Daoy (cell line): ENCODE measurements around the gene VAV2. TPM values are rescaled to one million over a fixed set of nuclear protein-coding genes. Genes with fewer than 3 reads are reported as not detected.
A peak's percentile ranks its signal among the peaks of the same experiment; 100 is the strongest.

Experiments used
- DNase-seq: peaks from one replicate; pipeline ENCODE4 v3.0.0-alpha.2; 2015; ENCODE audit warnings: low read depth
- total RNA-seq: library from RNA; depleted of rRNA; stranded (reverse); fragments of >200 nt; shearing (Covaris generic); gene quantifications from 2 replicates; pipeline ENCODE4 v1.2.3, GENCODE V29; 2014

VAV2 gene
- total RNA-seq, 1 experiment from 2014 or later = 11.3 TPM

DNA sequence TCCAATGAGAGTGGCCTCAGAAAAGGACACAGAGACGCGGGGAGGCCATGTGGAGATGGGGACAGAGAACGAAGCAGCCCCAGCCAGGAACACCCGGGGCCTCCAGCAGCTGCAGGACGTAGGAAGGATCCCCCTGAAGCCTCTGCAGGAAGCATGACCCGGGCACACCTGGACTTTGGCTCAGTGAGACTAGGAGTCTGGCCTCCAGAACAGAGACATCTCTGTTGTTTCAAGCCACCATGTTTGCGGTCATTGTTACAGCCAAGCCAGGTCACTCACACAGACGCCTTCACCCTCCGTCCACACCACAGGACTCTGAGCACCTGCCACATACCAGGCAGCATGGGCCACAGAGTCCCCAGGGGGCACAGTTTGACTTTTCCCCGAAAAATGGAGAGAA is 190.4 kb downstream of the VAV2 start:
- DNase-seq = no peak

DNA sequence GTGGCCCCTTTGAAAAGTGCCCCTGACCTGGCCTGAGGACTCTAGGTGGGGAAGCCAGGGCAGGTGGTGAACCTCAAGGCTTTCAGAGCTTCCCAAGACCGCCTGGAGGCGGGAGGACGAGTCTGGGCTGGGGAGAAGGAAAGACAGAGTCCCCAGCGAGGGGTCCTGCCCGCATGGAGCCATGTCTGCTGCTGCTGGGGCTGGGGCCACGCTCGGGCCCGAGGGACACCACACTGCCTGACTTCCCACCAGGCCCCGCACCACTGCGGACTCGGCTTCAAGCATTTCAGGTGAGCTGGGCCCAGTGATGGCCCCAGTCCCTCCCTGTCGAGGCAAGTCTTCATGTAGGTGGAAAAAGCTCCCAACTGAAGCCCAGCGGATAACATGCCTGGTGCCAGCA is 191.9 kb downstream of the VAV2 start:
- DNase-seq = no peak

DNA sequence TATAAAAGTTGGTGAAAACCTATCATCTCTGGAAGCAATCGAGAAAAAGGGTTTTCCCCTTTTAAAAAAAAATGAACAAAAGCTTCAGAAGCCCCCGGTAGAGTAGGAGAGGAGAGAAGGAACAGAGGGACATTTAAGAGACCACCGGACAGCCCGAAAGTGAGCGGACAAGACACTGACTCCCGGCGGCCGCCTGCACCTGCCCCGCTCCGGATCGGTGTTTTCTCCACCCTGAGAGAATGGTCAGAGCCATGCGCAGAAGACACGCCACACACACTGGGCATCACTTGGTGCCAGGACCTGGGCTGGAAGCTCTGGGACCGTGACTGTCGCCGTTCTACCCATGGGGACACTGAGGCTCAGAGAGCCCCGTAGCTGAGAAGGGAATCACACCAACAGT is 192.4 kb downstream of the VAV2 start:
- no peak for DNase-seq

DNA sequence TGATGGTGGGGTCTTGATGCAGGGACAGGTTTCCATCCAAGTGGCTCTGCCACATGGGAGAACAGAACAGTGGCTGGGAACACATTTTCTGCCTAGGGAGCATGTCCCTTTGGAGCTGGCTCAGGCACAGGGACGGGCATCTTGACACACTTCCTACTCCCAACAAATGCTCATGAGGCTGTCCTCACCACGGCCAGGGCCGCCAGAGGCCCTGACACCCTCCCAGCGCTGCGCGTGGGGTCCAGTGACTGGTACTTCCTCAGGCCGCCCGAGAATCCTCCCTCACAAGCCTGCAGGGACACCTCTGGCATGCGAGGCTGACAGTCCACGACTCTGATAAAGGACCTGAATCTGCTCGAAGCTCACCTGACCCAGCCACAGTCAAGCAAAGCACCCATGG is 193.0 kb downstream of the VAV2 start:
- DNase-seq = no peak

DNA sequence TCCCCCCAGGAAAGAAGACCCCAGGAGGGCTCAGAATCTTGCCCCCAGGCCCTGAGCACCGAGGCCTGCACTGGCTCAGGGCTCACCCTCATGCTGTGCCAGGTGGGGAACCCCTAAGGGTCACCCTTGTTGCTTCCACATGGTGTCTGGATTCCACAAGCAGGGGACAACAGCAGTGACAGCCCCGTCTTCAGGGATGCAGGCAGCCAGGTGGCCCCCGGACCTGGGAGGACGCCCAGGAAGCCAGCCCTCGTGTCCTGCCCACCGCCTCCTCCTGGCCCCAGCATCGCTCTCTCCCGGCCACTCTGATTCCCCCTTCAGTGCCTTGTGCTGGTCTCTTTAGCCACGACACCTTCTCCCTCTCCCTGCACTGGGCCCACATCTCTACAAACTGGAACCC is 194.0 kb downstream of the VAV2 start:
- DNase-seq = no peak

DNA sequence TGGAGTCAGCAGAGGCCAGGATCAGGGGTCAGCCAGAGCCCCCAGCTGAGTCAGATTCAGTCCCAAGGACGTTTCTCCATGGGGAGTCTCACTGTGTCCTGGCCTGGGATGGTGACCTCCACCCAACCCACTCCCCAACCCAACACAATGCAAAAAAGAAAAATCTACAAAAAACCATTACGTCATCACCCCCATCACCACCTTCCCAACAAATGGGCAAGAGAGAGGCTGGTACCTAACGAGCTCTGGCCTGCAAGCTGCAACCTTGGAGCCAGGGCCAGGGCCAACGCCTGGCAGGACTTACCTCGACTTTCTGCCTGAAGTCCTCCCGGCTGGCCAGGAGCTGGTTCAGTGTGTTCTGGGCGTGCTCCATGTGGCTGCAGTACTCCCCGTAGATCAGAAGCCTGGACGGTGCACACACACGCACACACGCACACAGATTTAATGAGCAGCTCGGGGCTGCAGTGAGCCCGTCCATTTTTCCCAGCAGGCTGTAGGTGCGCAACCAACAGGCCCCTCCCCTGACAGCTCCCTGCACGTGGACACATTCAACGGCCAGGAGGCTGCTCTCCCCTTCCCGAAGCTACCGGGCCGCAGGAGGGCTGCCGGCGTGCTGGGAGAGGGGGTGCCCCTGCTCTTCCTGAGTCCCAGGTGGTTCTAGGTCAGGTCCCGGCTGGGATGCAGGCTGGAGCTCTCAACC is 194.6 kb downstream of the VAV2 start:
- no peak for DNase-seq

DNA sequence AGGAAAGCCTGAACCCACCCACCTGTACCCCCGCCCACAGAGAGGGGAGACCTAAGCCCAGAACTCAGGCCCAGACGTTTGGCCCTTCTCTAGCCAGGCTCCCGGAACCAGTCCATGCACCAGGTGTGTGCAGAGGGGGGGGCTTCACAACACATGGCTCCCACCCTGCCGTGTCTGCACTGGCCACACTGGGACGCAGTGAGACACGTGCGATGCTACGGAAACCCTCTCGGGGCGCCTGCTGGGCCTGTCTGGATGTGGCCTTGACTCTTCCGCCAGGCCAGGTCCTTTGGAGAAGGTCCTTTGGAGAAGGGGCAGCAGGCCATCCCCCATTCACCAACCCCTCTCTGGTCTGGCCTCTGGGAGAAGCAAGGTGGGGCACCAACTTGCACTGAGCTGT is 195.6 kb downstream of the VAV2 start:
- DNase-seq = no peak

DNA sequence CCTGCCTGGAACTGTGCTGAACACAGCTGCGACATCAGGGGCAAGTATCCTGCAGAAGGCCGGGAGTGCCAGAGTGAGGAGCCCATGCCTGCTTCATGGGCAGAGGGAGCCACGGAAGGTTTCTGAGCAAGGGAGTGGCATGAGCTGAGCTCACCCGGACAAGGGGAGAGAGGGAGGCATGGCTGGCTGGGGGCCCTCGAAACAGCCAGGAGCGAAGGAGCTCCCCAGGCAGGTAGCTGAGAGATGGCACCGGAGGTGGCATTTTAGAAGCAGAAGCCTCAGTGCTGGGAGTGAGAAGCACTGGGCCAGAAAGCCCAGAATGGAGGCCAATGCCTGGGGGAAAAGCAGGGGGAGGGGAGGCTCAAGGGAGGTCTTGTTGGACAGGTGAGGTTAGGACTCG is 197.1 kb downstream of the VAV2 start:
- no peak for DNase-seq

DNA sequence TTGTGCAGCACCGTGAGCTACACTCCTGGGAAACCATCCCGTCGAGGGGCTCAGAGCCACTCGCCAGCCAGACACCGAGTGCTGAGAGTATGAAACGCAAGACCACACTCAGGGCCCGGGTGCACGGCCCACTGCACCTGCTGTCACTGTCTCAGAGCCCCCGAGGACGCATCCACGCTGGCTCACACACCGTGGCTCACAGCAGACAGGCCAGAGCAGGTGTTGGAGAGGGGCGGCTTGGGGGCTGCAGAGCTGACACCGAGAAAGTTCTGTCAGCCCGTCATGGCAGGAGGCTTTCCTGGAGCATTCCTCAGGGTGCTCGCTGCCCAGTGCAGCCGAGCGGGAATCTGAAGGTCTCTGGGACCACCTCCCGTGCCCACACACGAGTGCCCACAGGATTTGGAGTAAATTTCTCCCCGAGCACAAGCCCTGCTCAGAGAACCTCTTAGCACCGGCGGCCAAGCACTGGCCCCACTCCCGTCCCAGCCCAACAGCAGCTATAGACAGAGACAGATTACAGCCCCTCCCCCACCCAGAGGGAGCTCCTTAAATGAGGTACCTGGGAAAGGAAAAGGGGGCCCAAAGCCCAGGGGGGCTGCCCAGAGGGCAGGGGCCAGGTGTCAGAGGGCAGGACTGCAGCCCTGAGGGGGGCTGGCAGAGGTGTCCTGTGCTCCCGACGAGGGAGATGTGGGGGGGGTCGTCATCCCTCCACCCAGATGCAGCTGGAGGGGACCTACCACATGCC is 197.9 kb downstream of the VAV2 start:
- DNase-seq = no peak

DNA sequence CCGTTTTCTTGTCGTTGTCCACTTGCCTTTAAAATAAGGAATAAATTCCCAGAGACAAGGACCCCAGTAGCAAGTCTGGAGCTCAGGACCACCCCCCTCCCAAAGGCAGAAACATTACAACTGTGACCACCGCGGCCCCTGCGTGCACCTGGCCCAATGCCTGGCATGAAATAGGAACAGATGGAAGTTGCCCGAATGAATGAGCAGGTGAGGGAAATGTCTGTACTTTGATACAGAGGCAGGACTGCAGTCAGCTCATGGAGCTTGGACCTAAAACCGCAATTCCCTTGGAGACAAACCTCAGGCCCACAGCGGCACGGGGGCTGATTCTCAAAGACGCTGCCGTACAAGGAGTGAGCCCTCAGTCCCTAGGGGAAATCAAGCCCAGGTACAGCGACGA is 198.7 kb downstream of the VAV2 start:
- no peak for DNase-seq

DNA sequence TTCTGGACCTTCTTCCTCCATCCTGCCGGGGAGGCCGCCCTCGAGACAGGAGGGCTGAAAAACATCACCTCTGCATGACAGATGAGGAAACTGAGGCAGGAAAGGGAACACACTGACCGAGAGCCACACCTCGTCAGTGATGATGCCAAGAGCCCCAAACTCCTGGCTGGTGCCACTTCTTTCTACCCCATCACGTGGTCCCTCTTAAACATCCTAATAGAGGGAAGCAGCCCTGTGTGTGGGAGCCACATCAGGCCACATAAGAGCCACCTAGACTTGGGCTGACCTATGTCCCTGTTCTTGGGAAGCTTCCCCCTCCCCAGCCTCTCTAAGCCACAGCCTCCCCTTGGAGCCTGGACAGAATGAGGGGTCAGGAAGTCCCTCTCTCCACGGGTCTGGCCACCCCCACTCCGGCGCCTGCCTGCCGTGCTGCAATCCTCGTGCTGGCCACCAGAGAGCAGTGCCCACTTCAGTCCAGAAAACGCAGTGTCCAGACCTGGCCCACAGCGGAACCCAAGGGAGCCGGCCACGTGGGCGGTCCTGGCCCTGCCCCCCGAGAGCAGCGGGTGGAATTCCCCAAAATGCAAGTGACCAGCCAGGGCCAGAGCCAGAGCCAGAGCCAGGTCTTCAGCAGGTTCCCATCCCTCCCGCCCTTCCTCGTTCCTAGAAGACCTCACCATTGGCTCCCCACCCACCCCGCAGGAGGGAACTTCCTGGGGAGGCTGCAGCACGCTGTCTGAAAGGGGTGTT is 199.2 kb downstream of the VAV2 start:
- peak; percentile 85 for DNase-seq

DNA sequence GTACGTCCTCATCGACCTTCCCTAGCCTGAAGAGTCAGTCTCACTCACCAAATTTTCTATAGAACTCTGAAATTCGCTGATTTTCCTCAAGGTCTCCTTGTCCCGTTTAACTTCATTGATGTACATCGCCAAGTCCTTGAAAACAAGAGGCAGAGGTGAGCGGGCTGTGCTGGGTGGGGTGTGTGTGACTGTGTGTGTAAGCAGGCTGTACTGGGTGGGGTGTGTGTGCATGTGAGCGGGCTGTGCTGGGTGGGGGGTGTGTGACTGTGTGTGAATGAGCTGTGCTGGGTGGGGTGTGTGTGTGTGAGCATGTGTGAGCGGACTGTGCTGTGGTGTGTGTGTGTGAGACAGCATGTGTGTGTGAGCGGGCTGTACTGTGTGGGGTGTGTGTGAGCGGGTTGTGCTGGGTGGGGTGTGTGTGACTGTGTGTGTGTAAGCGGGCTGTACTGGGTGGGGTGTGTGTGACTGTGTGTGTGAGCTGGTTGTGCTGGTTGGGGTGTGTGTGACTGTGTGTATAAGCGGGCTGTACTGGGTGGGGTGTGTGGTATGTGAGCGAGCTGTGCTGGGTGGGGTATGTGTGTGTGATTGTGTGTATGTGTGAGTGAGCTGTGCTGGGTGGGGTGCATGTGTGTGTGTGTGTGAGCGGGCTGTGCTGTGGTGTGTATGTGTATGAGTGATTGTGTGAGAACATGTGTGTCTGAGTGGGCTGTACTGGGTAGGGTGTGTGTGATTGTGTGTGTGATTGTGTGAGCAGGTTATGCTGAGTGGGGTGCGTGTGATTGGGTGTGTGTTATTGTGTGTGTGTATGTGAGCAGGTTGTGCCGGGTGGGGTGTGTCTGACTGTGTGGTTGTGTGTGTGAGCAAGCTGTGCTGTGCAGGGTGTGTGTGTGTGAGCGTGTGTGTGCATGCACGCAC is 200.1 kb downstream of the VAV2 start:
- DNase-seq = no peak

DNA sequence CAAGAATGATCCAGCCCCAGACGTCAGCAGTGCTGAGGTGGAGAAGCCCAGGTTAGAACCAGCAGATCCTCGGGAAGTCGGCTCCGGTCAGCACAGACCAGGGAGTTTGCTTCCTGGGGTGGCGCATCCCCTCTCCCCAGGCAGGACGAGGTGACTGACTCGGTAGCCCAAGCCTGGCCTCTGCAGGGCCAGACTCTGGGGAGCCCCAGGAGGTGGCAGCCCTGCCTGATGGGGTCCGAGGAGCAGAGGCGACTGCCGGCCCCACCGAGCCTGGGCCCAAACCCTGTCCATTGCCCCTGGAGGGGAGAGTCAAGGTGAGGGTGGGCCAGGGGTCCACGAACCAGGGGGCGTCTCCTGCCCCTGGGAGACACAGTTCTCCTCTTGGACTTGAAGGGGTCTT is 201.1 kb downstream of the VAV2 start:
- DNase-seq = no peak

DNA sequence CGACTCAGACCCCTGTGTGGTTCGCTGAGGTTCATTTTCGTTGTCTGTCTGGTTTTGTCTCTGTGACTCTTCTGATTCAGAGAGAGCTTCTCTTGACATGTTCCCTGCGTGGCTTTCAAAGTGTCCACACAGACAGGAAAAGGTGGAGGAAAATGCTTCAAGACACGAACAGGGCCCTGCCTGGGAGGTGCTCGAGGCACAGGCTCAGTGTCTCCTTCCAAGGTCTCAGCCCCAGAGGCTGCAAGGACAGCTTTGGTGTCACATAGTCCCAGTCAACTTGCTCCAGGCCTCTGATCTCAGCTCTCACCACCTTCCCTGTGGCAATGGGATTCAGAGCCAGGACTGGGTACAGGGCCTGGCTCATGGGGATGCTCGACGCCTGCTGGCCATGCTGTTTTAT is 202.3 kb downstream of the VAV2 start:
- no peak for DNase-seq

DNA sequence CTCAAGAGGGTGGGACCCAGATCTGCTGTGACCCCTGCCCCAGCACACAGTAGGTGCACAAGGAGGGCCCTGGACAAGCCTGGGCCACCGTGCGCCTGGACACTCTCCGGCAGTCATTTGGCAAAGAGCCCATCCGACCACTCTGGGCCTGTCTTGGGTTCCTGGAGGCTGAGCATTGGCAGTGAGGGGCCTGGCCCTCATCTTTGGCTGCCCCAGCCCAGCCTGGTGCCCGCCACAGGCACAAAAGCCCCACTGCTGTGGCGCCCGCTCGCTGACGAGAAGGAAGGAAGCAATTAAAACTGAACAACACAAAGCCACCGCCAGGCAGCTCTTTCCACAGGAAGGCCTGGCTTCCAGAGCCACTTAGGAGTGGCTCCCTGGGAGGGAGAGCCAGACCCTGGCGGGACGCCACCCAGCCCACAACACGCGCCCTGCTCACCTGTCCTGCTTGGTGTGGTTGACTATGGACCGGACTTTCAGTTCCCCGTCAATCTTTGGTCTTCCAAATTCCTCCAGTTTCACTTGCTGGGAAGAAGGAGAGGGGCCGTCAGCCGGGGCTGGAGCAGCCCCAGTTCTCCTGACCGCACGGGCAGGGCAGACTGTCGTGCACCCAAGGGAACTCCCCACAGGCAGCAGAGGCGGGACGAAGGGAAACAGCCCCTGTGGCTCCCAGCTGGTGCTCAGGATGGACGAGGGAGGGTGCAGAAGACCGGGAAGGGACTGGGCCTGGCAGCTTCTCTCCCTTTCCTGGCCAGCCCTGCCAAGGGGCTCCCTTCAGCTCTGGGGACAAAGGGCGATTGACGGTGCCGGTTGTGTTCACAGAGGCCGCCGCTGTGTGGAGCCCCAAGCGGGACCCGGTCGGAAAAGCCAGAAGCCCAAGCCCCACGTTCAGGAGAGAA is 203.1 kb downstream of the VAV2 start:
- DNase-seq = no peak

DNA sequence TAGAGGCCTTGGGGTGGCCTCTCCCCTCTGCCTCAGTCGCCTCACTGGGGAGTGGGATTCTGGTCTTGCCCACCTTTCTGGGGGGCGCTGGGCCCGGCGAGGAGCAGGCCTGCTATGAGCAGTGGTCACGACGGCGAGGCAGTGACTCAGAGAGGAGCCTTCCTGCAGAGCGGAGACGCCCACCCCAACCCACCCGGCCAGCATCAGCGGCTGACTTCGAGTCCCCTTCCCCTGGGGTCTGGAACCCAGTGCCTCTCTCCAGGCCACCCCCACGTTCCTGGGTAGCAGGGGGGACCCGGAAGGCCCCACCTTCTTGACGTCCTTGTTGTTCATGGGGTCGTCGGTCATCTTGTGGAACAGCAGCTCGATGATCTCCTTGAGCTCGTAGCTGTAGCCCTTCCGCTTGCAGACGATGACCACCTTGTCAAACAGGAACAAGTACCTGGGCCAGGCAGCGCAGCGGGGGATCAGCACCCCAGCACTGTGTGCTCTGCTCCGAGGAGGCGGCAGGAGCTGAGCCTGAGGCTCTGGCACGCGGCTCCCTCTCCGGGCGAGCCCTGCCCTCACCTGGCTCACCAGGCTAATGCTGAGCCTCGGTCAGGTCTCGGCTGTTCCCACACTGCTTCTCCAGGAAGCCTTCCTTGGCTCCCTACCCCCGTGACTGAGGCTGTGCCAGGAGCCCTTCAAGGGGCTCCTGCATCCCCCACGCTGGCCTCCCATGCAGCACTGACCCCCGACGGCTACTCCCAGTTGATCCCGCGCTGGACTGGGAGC is 203.9 kb downstream of the VAV2 start:
- no peak for DNase-seq

DNA sequence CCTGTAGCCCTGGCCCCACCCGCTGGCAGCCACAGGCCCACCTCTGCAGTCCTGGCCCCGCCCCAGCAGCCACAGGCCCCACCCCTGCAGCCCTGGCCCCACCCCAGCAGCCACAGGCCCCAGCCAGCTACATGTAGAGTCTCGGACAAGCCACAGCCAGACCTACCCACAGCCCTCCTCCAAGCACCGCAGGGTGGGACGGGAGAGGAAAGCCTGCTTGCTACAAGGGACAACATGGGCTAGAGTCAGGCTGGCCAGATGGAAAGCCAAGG is 204.4 kb downstream of the VAV2 start:
- DNase-seq = peak; percentile 61

DNA sequence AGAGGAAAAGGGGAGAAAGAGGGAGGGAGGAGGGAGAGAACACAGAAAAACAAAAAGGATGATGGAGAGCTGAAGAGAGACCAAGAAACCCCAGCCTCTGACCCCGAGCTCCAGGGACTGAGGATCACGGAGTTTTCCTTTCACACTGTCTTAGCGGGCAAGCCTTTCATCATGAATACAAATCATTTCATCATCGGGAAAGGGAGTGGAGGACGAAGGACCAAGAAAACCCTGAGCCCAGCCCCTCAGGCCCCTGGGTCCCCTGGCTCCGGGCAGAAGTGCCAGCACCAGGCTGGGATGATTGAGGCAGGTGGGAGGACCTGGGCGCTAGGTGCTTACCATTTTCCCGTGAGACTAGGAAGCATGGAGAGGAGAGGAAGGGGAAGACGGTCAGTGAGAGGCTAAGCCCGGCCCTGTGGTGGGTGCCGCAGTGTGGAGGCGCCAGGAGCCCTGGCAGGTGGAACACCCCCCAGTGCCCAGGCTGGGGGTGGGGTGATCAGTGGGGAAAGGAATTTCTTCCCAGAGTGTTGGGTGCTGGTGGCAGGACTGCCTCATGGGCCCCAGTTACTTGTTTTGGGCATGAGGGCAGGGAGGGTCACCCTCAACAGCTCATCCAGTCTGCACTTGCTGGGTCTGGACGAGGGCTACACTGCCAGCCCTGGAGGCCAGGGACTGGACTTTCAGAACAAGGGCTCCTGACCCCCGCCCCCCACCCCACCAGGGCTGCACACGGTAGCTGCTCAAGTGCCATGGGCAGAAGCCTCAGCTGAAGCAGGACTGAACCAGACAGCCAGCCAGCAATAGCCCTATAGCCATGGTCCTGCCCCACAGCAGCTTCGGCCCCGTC is 205.0 kb downstream of the VAV2 start:
- DNase-seq = no peak

DNA sequence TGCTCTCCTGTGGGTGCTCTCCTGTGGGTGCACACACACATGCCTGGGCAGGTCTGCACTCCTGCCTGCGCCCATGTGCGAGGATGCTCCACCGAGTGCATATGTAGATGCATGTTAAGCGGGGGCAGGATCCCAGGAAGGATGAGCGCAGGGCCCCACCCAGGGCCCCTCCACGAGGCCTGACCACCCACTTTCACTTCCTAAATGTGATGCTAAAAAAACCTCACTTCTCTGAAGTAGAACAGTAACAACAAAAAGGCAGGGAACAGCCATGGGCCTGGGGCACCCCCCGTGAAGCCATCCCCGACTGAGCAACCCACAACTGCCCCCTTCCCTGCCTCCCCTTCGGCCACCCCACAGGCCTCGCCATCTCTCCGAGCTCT is 205.8 kb downstream of the VAV2 start:
- no peak for DNase-seq
